ENCODE data around the gene WDR46. TPM values are rescaled to one million over a fixed set of nuclear protein-coding genes. Genes with fewer than 3 reads are reported as not detected.
A peak's percentile ranks its signal among the peaks of the same experiment; 100 is the strongest.

WDR46 gene
- total RNA-seq, 1 experiment from 2014 or later = 99.2 TPM

DNA sequence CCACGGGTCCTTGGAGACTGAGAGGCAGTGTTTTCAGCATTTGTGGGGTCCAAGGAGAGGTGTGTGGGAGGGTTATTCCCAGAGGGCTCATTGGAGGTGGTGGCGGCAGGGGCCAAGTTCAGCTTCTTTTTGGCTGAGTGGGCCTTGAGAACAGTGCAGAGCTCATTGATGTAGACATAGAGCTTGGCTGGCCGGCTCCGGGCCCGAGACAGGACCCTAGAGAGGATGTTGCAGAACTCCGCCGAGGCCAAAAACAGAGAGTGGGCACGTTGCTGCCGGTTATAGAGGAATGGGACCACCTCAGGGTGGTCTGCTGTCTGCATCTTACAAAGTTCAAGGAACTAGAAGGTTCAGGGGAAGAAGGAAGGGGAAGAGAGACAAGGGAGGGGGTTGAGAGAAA, 32.2 kb upstream of the WDR46 start:
- Mint-ChIP-seq H3K9me3 (peaks cover 0 to 3% of the 10 kb centered on the region in 2 experiments; a peak in 3 of 5 replicates), H3K27ac (peak overlapping the region; percentile 40 to 70 (median 66); a peak in 5 of 7 replicates)
- peak overlapping the region; percentile 94 for H3K4me2 ChIP-seq (ENCODE audit: insufficient read depth, insufficient read length, low read length)

More for the DNA sequence above, 32.2 kb upstream of the WDR46 start:
- TF ChIP-seq CTCF (conservative IDR thresholded peaks at IDR 0.05) = no peak
- peaks cover 56 to 58% of the 10 kb centered on the region in 2 experiments for H3K4me1 Mint-ChIP-seq
- Histone ChIP-seq H4K20me1 (ENCODE audit: control insufficient read depth, insufficient read depth, insufficient read length) (no peaks in the 10 kb centered on the region), H3T11ph (ENCODE audit: low read length) (no peak overlapping the region), H3K56ac (ENCODE audit: insufficient read length, low read depth, low read length) (no peak overlapping the region), H4K5ac (ENCODE audit: insufficient read length, low read depth, low read length) (no peak overlapping the region), H4K91ac (ENCODE audit: insufficient read length, low read depth, low read length) (no peak overlapping the region), H4K8ac (replicated peaks; ENCODE audit: insufficient read length, low read depth, low read length) (no peak overlapping the region), H2BK20ac (ENCODE audit: low read depth, low read length, poor library complexity, severe bottlenecking) (no peak overlapping the region), H2BK5ac (ENCODE audit: insufficient read length, low read length) (no peak overlapping the region), H2AK5ac (ENCODE audit: insufficient read length, low read length) (no peak overlapping the region), H3K9ac (ENCODE audit: extremely low read depth, insufficient read length, low read length) (no peak overlapping the region), H3K27me3 (ENCODE audit: insufficient read depth, low read length) (no peaks in the 10 kb centered on the region), H3K18ac (ENCODE audit: insufficient read length, low read depth, low read length) (no peak overlapping the region), H3K4ac (ENCODE audit: low read depth, low read length) (no peak overlapping the region), H3K79me2 (ENCODE audit: insufficient read depth, low read length) (peaks cover 8% of the 10 kb centered on the region; the same call in 1 of the 2 replicates), H2BK12ac (ENCODE audit: insufficient read length, low read depth, low read length) (no peak overlapping the region), H3K23ac (ENCODE audit: insufficient read length, low read depth, low read length) (no peak overlapping the region), H3K9me3 (ENCODE audit: control insufficient read depth, low read depth, low read length) (no peaks in the 10 kb centered on the region), H3K14ac (ENCODE audit: insufficient read depth, low read length) (no peak overlapping the region), H3K23me2 (ENCODE audit: insufficient read length, low read depth, low read length, poor library complexity, severe bottlenecking) (peaks cover 18% of the 10 kb centered on the region), H3K79me1 (ENCODE audit: insufficient read depth, low read depth, low read length, poor library complexity, severe bottlenecking) (peaks cover 7% of the 10 kb centered on the region), H2BK120ac (ENCODE audit: low read depth, low read length, poor library complexity, severe bottlenecking) (no peak overlapping the region), H2AFZ (ENCODE audit: low read length) (no peak overlapping the region), H2BK15ac (ENCODE audit: low read depth, low read length) (no peak overlapping the region), H3K27ac (ENCODE audit: insufficient read length, low read depth, low read length) (no peak overlapping the region), H3K4me1 (ENCODE audit: insufficient read depth, low read length) (peaks cover 9% of the 10 kb centered on the region; the same call in 1 of the 2 replicates)
- H3K27me3 Mint-ChIP-seq (ENCODE audit: low read depth) = no peaks in the 10 kb centered on the region; the same call in 1 of the 2 replicates
- H3K4me3 Mint-ChIP-seq = peak overlapping the region; percentile 95 to 100
- peaks cover 28 to 42% (median 36%) of the 10 kb centered on the region in 3 experiments for H3K36me3 Mint-ChIP-seq (ENCODE audit: insufficient read depth in 1 of 3, low read depth in 3 of 3)
- no CpG with 5 or more reads among the region's 9 CpGs for WGBS (ENCODE audit: extremely low coverage, insufficient read length, low lambda C conversion rate)
- no peak for DNase-seq

Measured in H9 (cell line).